Smooth muscle cell of the brain vasculature (primary cell): ENCODE results near the gene TRAPPC6A.
"Not testable (repeated sequence)": the region's sequence is repeated elsewhere in the genome, so short reads cannot be mapped to it uniquely, and the experiment has no call there.

Experiments used
- DNase-seq: peaks from one replicate; pipeline ENCODE4 v3.0.0-alpha.2; 2012; ENCODE audit warnings: low read depth, low spot score

TRAPPC6A gene

DNA sequence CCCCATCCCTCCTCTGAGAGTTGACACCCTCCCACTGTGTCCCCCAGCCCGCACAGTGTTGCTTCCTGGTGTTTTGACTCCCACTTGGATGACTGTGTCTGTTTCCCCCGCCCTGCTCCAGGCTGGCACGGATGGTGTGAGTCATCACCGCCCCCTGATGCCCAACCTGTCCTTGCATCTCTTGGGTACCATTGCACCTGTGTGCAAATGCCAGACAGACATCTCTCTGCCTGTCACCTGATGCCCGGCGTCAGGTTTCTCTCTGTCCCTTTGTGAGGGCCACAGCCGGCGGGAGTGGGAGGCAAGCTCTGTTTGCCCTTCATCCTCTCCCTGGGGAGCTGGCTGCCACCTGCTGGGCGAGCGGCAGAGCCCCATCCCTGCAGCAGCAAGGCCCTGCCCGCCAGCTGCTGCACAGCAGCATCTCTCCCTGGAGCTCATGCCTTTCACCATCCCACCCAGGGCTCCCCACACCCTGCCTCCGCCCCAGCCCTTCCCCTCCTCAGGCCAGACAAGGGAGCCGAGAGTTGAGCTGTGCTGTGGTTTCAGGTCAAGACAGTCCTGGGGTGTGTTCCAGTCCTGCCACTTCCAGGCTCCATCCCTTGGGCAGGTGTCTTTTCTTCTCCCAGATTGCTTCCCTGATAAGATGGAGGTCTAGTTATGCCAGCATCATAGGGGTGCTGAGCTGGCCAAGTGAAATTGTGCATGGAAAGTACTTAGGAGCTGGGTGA lies 47.0 kb downstream of the TRAPPC6A start:
- no peak for DNase-seq

DNA sequence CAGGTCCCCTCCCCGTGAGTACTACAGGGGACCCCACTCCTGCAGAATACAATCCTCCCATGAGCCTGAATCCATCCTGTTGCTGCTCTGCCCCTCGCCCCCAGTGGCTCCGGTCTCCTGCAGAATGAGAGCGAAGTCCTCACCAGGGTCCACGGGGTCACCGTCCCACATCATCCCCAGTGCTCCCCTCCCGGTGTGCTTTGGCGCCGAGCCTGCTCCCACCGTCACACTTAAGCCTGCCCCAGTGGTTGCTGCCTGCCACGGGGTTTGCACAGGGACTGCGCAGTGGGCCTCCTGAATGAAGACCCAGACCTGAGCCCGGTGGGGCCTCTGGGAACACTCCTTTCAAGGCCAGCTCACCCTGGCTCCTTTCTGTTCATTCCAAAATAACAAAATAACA lies 47.8 kb downstream of the TRAPPC6A start:
- no peak for DNase-seq

DNA sequence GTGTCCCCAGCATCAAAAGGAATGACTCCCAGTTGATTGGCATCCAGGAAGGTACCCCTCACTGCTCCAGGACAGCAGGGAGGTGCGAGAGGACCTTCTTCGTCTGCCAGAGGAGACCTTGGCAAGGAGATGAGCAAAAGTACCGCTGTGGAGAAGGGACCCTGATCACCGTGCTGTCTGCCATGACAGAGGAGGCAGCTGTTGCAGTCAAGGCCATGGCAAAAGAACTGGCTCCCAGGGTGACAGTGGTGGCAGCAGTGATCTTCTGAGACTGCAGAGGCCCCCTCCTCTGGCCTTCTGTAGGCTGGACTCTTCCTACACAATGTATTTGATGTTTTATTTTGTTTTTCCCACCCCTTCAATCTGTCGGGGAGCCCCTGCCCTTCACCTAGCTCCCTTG lies 49.2 kb downstream of the TRAPPC6A start:
- DNase-seq, result no peak

DNA sequence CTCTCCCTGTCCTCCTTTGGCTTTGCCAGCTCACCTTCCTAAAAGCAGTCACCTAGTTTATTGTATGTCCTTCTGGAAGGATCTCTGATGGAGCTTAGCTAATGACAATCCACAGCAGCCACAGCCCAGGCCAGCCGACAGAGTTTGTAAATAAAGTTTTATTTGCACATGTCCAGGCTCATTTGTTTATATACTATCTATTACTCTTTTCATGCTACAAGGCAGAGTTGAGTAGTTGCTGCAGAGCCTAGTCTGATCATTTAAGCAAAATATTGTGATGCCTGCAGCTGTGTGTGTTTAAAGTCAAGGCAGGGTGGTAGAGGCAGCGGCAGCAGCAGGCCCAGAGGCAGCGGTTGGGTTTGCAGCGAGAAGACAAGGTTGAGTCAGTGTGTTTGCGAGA lies 49.9 kb downstream of the TRAPPC6A start:
- DNase-seq, result no peak

DNA sequence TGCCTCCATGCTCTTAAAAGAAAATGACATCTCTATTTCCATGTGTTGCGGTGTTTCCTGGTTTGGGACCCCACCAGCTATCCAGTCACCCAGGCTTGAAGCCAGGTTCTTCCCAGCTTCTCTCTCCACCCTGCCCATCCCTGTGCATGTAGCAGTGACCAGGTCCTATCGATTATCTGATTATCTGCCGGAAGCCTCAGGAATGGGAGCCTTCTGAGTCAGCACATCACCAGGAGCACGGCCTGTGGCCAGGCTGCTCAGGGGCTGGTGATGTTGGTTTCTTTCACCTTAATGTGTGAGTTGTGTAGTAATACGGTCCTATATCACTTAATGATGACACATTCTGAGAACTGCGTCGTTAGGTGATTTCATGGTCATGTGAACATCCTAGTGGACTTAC lies 51.4 kb downstream of the TRAPPC6A start:
- DNase-seq, result no peak

DNA sequence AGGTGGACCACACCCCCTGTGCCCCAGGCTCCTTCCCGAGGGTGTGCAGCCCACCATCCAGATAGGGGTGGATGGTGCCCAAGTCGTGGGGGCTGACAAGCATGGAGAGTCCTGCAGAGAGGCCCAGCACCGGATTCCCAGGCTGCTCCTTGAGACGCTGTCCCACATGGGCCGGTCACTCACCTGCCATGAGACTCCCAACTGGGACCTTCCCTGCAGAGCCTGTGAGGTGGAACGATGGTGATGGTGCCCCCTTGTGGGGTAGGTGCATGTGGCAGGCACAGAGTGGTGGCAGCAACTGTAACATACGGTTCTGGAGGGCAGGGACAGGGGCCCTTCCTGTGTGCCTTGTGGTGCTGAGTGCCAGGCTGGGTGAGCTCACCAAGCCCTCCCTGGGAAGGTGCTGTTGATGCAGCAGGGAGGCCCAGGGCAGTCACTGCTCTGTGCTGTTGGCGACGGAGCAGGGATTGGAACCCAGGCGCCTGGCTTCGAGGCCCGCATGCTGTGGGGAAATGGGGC lies 52.0 kb downstream of the TRAPPC6A start:
- no peak for DNase-seq

DNA sequence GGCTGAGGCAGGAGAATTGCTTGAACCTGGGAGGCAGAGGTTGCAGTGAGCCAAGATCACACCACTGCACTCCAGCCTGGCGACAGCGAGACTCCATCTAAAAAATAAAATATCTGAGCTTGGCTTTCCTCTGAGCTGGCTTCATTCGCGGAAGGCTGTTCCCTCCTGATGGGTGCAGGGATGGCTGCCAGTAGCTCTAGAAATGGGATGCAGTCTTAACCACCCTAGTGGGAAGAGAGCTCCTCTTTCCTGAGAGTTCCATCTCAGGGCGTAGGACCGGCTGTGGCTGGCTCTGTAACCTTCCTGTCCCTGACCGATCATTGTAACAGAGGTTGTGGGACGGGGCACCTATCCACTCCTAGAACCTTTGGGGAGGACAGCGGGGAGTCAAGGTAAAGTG lies 52.7 kb downstream of the TRAPPC6A start:
- no peak for DNase-seq

DNA sequence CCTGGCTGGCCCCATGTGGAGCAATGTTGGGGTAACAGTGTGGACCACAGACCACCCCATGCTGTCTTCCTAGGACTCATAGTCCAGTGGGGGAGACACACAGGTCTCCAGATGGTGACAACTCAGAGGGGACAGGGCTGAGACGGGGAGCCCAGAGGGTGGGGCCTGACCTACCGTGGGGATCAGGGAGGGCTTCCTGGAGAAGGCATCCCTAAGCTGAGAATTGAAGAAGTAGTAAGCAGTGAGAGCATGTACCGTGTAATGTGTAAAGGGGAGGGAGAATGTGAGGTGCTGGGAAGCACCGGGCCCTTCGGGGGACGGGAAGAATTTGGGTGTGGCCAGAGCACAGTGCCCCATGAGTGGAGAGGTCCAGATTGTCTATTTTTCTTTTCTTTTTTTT lies 54.0 kb downstream of the TRAPPC6A start:
- DNase-seq, result no peak

DNA sequence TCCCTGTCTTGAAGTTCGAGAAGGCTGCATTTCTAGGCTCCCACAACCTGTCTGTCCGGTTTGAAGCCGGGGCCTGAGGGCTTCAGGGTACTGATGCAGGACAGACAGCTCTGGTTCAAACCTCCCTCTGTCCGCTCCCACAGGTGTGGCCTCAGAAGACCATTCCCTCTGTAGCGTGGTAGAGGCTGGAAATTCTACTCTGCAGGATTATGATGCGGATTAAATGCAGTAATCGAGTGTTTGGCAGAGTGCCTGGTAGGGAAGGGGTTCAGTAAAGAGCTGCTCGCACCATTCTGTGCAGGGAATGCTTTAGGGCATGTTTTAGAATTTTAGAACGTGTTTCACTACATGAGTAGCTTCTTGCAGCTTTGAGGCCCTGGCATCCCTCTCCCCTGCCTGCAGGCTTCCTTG lies 54.6 kb downstream of the TRAPPC6A start:
- no peak for DNase-seq

DNA sequence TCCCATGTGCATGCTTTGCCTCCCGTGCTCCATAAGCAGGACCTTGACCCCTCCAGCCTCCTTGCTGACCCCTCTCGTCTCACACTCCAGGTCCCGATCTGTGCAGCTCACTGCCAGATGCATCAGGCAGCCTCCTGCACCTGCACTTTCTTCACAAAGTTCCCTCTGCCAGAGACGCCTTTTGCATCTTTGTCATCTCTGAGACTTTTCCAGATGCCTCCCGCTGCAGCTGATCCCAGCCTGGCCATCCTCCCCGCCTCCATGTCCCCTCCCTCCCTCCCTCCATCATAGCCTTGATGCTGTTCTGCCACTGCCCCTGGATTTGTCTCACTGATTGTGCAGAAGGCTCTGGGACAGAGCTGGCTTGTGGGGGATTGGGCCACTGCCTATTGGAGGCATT lies 55.2 kb downstream of the TRAPPC6A start:
- DNase-seq, result no peak

DNA sequence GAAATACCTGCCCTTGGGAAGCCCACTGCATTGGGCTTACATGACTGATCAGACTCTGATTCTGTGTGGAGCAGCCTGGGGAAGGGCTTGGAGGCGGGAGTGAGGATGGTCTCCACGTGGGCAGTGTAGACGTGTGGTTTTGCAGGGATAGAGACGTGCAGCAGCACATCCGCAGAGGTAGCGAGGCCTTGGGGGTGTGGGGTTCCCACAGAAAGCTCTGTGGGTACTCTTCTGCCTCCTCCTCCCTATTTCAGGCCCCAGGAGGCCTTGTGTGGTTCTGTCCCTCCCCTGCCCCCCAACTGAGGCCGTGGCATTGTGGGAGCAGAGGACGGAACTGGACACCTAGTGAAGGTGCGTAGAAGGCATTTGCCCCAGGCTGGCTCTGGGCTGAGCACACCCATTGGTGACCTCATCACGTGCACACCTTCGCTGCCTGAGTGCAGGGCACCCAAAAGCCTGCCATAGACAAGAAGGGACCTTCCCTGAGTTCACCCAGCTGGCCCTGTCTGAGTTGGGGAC lies 56.2 kb downstream of the TRAPPC6A start:
- DNase-seq, result no peak

DNA sequence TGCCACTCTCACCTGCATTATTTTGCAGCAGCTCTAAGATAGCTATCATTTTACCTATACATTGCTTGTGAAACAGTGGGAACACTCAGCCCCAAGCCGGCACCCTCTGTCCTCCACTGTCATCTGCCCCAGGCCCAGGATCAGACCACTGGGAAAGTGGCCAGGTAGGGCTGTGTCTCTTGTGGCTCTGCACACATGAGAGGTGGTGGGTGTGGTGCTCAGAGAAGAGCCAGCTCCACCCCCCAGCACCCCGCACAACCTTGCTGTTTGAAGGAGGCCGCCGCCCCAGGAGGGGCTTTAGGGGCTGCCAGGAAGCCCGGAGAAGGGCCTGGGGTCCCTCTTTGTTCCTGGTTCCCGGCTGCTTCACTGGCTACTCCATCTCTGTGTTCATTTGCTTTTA lies 58.5 kb downstream of the TRAPPC6A start:
- no peak for DNase-seq

DNA sequence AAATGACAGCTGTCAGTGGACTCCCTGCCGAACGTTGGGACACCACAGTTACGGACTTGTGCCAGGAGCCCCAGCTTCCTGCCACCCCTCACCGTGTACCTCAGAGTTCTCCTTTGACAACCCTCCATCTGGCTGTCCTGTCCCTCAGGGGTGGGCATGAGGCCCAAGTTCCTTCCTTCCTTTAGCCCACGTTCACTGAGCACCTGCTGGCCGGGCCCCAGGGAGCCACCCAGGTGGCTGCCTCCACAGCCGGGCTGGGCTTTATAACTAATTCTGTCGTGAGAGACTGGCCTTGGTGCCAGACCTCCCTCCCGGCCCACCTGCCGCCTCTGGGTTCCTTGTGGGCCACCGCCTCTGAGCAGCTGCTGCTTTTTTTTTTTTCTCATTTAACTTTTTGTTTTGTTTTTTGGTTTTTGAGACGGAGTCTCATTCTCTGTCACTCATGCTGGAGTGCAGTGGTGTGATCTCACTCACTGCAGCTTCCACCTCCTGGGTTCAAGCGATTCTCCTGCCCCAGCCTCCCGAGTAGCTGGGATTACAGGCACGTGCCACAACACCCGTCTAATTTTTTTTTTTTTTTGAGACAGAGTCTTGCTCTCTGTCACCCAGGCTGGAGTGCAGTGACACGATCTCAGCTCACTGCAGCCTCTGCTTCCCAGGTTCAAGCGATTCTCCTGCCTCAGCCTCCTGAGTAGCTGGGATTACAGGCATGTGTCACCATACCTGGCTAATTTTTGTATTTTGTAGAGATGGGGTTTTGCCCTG lies 59.3 kb downstream of the TRAPPC6A start:
- DNase-seq, result not testable (repeated sequence)

DNA sequence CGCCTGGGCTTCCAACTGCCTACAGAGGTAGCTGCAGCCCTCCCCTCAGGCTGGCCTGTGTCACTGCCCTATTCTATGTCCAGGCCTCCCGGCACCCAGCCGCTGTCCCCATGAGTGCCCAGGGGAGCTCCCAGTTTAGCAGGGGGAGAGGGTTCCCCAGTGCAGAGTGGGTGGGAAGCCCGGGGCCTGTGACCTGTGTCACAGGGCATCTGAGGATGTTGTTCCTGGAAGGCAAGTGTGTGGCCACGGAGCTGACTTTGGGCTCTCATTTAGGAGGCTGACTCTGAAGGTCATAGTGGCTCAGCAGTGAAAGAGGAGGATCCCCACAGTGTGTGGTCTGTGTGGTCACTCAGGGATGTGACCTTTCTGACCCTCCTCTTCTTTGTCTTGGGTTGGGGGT lies 59.9 kb downstream of the TRAPPC6A start:
- no peak for DNase-seq

DNA sequence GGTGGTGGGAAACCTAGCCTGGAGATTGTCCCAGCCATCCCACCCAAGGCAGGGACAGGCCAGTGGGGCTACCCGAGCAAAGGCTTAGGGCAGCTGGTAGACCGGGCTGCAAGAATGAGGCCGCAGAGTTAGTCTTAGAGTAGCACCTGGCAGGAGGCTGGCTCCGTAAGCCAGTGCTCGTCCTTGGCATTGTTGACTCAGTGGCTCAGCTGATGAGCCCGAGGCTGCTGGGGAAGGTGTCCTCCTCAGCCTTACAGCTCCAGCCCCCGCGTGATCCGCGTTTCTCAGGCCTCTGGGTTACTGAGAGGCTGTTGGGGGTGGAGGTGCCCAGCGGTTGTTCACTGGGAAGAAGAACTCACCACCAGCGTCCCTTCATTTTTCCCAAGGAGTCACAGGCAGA lies 60.4 kb downstream of the TRAPPC6A start:
- DNase-seq, result no peak

DNA sequence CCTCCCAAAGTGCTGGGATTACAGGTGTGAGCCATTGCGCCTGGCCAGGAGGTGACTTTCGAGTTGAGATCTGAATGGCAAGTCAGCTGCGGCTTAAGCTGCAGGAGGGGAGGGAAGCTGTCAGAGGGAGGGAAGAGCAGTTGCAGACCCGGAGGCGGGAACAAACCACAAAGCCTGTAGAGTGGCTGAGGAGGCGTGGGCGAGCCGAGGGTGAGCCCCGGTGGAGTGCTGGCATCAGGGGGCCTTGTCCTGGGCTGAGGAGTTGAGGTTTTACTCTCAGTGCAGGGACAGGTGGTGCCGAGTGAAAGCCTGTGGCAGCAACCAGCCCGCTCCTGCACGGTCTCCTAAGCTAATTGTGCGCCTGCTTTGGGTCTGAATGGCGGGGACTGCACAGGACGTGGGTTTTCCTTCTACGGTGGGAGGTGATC lies 60.9 kb downstream of the TRAPPC6A start:
- no peak for DNase-seq

DNA sequence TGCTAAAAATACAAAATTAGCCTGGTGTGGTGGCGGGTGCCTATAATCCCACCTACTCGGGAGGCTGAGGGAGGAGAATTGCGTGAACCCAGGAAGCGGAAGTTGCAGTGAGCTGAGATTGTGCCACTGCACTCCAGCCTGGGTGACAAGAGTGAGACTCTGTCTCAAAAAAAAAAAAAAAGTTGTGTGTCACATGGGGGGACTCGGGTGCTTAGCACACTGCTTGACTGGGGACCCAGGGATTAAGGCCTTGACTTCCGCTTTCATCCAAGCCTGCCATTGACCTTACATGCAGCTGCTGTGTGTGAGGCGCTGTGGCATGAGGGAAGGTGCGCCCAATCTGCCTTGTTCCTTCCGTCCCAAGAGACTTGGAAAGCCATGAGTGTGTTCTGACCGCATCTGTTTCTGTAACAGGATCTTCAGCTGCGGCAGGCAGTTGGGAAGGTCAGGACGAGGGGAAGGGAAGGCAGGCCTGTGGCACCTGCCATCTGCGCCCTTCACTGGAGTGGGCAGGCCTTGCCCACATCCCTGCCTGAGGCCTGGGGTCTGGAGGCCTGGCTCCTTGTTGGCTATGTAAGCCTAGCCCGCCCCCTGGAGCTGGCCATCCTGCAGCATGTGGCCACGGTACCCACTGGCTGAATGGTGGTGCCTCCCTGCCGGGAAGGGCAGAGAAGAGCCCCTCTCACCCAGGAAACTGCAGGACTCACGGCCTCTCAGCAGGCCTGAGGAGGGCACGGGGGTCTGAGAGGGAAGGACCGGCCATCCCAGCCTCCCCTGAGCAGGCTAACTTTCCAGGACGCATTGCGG lies 62.0 kb downstream of the TRAPPC6A start:
- DNase-seq, result no peak

DNA sequence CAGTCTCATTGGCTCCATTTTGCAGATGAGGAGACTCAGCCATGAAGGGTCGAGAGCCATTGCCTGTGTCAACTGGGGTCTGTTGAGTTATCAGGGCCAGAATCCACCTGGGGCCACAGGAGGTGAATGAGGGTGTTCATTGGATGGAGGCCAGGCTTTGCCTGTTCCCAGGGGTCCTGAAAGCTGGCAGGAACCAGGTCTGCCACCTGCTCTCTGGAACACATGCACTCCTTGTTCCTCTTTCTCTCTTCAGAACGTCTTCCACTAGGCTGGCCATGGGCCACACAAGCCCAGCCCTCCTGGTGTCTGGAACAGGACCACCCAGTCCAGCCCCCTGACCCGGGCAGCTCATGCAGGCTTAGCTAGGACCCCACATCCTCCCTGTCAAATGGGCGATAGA lies 63.9 kb downstream of the TRAPPC6A start:
- no peak for DNase-seq

DNA sequence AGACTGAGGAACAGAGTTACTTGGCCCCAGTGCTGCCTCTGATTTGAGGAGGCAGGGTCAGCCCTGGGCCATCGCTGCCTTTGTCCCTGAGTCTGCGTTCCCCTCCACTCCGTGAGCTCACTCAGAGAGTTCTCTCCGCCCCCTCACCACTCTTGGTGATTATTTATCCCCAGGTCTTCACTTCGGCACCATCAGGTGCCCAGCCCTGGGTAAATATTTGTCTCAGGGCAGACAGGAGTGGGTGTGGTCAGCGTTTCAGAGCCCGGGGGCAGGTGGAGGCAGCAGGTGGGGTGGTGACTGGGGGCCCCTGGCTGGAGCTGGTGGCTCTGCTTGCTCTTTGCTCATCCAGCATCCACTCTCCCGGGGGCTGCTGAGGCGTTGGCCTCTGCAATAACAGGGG lies 64.4 kb downstream of the TRAPPC6A start:
- no peak for DNase-seq
